ENCODE data around the gene DPYSL4.

DNA sequence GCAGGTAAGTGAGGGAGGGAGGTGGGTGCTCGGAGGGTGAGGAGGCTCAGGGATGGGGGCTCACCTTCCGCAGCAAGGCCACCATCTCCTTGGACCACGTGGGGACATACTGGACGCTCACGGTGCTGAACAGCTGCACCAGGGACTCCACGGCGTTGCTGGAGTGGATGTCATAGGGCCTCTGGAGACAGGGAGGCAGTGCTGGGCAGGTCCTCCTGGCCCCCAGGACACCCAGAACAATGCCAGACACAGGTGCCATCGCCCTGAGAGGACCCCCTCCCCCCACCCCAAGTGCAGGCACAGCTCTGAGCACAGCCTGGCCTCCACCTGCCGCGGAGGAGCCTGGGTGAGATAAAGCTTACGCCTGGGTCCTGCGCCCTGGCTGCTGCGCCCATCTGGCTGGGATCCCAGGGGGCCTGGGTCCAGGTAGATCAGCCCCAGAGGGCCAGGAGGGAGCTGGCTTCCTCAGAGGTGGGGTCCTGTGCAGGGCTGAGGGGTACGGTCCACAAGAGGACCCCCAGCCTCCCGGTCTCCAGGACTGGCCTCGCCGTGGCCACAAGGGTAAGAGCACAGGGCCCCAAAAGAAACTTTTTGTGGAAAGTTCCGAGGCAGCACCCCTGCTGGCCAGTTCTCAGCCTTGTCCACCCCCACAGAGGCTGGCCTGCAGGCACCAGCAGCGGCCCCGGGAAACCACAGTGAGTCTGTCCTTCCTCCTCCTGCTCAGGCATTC is 37.8 kb downstream of the DPYSL4 start:
- TF ChIP-seq SUZ12 (IDR thresholded peaks at IDR 0.05; ENCODE audit: extremely low read depth, insufficient read depth, insufficient read length) (no peak), ZNF274 (IDR thresholded peaks at IDR 0.05; ENCODE audit: low read depth, low read length) (no peak)
